GM19397 (cell line): ENCODE data around the gene SLC16A3.
"Not testable (repeated sequence)": the region's sequence is repeated elsewhere in the genome, so short reads cannot be mapped to it uniquely, and the experiment has no call there.

ENCODE experiments used
- ATAC-seq: cut with Tn5 transposase; IDR thresholded peaks from one replicate; pipeline ENCODE4 v1.9.1; 2021; ENCODE audit warnings: mild to moderate bottlenecking, moderate library complexity; ENCODE audit not compliant: unreplicated experiment

Gene SLC16A3

DNA sequence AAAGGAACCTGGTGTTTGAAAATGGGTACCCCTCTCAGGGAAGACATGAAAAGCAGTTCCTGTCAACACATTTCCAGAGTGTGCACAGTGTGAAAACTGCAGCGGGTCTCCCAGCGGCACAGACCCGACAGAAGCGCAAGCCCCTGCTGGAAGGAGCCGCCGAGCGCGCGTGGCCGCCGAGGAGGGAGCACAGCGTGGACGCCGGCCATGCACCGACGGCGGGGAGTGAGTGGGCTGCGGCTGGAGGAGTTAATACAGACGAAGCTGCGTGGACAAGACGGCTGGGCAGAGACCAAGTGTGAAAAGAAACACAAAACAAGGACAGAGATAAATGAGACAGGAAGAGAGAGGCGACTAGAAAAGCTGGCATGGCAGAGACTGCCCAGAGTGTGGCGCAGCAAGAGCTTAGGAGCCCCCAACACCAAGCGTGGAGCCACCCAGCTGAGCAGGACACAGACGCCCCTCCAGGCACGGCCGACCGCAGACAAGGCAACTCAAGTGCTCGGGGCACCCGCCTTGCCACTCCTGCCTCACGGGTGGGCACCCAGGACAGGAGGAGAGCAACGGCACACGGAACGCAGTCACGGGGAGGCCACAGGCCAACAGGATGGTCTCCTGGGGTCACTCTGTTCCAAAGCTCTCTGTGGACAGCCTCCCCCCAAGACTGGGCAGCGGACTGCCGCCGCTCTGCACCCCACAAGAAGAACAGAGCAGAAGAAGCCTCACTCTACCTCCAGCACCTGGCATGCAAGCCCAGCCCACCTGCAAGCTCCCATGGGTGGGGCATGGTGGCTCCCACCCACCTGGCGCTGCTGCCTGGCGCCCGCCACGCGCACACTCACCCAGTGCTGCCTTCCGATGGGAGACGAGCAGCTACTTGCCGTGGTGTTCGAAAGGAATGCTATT is 16.5 kb downstream of the SLC16A3 start:
- ATAC-seq, result no peak

DNA sequence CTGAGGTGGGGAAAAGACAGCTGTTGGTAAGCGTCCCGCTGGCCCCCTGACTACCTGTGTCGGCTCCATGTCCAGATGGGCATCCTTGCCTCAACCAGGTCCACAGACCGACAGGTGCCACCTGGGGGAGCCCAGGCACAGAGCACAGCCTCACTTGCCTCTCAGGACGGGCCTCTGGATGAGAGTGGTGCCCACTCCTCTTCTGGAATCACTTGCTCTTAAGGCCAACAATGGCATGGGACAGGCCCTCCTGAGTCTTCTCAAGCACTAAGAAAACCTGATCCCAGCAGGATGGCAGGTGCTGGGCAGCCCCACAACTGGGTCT is 17.2 kb downstream of the SLC16A3 start:
- no peak for ATAC-seq

DNA sequence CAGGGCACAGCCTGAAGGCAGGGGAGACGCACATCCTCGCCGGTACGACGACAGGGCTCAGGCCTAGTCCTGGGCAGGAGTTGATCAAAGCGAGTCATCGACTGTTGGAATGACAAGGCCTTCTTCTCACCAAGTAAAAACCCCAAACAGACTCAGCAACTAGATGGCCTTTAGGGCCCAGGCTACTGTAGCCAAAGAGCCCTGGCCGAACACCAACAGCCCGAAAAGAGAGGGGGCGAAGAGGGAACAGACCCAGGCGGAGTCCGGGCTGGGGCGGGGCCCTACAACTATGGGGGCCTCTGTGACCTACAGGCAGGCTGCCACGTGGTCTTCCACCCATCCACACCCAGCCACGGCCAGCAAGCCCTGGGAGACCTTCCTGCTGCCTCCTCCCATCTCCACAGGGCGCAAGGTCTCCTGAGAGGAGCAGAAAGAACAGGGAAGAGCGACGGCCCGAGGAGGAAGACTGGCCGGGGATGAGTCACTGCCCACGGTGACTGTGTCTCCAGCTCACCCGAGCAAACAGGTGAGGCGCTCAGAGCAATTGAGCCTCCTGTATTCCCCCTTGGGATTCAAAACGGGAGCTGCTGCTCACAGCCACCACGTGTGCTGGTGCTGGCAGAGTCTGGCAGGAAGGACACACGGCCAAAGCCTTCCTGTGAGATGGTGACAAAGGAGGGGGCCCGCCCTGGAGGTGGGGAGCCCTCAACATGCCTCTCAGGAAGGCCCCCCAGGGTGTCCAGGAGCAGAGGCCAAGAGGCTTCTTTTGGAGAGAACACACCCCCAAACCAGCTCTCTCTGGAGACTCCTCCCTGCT is 17.7 kb downstream of the SLC16A3 start:
- no peak for ATAC-seq

DNA sequence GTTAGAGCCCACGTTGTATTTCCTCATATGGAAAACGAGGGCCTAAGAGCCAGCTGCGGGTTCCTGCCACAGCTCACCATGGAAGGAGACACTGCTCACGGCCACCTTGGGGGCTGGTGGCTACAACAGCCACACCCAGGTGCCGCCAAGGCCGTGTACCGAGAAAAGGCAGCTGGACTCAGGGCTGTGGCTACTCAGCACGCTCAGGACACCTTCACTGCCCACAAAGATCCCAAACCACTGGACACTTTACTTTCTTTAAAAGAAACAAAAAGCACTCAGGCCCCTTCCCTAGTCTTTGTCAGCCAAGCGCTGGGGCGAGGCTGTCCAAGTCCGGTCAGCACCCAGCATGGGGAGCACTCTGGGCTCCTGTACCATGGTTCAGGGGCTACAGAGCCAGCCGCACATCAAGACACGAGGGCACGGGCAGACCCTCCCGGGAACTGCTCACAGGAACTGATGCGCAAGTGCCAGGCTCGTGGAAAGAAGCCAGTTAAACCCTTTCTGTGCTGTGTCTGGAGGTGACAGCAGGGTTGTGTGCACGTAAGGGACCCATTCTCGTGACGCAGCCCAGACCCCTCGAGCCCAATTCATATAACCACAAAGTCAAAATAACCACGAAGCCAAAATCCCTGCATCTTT is 18.5 kb downstream of the SLC16A3 start:
- ATAC-seq, result no peak

DNA sequence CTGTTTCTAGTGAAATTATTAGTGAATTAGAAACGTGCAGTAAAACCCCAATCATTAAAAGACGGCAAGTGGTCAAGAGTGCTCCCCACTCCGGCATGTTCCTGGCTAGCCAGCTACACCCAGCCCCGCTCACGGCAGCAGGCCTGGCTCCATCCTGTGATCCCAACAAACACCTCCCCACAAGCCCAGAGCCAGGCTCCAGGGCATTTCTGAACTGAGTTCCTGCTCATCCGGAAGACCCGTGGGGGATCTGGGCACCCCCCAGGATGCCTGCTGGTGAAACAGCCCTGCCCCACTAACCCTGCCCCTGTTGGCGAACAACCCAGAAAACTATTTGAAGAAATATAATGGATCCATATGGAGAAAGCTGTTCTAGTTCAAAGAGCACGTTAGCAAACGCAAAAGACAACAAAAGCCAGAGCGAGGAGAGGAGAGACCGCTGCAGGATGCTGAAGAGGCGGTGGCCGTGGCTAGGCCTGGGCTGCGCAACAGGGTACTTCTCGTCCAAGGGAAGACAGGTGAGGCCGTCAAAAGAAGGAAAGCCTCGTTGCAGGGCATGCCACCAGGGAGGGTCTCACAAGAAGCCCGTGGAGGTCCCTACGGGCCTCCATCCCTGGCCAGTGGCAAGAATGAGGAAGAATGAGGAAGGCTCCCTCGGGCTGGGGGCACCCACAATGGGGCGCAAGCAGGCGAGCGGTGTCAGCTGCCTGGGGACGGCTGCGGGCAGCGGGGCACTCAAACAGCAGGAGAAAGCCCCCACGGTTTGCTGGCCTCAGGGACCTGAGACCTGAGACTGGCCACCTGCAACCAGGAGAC is 19.2 kb downstream of the SLC16A3 start:
- no peak for ATAC-seq

DNA sequence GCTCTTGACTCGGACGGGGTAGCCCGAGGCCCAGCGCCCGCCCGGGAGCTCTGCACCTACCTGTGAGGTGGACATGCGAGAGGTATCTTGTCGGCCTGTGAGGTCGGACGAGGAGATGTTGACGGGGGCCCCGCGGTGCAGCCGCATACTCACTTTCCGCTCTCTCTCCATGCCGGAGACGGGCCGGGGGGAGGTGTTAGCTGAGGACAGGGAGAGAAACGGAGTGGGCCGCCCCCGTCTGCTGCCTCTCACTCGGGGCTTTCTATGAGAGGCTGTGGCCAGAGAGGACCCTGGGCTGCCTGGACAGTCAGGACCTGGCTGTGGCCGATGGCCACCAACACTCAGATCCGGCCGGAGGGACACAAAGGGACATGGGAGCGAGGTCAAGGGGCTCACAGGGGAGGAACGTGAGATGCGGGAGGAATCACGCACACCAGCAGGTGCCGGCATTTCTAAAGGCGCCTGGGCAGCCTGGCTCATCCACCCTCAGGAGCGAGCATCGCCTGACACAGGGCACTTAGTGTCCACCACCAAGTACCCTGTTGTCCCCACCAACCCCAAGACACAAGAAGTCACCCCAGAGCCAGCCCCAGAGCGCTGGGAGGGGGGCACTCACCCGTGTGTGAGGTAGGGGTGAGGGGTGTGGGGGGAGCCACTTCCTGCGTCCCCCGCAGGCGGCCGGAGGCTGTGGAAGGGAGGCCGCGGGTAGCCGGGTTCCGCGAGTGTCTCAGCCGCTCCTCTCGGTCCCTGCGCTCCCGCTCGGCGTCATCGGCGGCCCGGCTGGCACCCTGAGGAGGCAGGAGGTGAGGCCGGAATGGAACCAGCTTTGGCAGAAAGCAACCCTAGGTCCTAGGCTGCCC is 20.2 kb downstream of the SLC16A3 start:
- ATAC-seq, result no peak

DNA sequence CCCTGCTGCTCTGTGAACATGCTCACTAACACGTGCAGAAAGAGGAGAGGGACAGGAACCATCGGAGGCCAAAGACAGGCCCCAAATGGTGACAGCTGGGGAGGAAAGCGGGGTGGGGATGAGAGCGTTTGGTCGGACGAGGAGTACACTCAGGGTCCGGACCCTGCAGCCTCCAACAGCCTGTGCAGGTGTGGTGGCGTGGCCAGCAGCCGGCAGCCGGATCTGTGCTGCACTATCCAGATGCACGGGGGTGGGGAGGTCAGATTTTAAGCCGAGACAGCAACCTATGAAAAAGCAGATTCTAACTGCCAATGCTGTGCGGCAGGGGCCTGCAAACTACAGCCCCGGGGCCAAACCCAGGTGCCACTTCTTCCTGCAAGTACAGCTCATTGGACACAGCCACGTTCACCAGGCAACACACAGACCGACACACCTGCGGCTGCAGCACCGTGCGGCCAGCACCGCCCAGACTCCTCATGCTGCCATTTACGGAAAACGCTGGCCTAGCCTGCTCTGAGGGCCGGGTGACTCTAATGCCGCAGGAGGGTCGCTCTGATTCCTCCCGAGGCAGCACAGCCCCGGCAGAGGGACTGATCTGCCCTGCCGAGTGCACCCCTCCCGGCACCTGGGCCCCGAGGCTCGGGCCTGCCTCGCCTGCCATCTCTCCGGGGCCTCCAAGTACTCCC is 21.2 kb downstream of the SLC16A3 start:
- no peak for ATAC-seq

DNA sequence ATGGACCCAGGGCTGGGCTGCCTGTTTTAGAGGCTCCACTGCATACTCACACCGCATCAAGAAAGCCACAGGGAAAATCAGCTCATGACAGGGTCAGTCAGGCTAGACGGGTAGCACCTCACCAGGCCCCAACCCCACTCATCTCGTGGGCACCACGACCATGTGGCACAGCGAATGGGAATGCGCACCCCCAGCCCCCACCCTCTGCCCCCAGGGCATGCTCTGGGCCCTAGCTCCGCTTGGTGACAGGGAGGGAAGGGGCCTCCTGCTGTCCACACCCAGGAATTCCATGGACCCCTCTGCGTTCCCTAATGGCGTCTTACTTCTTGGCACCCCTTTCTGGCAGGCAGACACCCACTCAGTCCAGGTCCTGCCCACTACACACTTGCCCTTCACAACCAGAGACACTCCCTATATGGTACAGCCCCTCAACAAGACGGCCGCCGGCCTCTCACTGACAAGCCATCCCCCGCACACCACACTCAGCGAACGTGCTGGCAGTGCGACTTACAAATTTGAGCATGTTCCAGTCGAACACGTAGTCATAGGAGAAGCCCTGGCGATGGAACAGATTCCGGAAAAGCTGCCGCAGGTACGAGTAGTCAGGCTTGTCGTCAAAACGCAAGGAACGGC is 22.1 kb downstream of the SLC16A3 start:
- ATAC-seq, result no peak

DNA sequence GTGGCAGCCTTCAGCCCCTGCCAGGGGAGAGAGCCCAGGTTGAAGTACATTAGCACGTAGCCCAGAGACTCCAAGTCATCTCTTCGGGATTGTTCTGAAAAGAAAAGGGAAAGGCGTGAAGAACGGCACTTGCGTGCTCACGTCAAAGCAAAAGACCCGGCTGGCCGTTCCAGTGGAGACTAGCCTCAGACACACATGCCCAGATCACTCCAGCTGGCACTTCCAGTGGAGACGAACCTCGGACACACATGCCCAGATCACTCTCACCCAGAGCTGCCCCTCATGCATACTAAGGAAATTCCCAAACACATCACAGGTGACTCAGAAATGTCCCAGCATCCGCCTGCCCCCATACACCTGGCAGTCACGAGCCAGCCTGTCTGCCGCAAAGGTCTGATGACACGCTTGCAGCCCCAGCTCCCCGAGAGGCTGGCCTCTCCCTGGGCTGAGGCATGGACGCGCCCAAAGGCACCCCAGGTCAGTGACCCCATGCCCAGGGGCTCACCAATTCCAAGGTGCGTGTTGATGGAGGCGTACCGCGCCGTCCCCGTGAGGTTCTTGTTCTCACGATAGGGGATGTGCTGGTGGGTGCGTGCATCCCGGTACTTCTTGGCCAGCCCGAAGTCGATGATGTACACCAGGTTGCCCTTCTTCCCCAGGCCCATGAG is 23.8 kb downstream of the SLC16A3 start:
- no peak for ATAC-seq

DNA sequence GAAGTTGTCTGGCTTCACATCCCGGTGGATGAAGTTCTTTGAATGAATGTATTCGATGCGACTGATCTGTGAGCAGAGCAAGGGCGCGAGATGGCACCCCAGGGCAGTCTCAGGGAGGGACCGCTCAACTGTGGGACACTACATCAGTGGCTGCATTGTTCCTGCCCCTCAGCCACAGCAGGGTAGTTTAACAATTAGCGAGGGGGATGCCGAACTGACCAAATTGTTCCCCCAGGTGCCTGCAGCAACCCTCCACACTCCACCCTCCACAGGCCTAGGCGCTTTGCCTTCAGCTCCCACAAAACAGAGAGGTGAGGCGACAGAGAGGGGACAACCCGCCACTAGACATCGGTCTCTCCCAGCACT is 24.3 kb downstream of the SLC16A3 start:
- no peak for ATAC-seq

DNA sequence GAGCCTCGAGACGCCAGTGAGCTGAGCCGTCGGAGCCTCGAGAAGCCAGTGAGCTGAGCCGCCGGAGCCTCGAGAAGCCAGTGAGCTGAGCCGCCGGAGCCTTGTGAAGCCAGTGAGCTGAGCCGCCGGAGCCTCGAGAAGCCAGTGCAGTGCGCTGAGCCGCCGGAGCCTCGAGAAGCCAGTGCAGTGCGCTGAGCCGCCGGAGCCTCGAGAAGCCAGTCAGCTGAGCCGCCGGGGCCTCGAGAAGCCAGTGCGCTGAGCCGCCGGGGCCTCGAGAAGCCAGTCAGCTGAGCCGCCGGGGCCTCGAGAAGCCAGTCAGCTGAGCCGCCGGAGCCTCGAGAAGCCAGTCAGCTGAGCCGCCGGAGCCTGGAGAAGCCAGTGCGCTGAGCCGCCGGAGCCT is 25.3 kb downstream of the SLC16A3 start:
- ATAC-seq, result not testable (repeated sequence)

DNA sequence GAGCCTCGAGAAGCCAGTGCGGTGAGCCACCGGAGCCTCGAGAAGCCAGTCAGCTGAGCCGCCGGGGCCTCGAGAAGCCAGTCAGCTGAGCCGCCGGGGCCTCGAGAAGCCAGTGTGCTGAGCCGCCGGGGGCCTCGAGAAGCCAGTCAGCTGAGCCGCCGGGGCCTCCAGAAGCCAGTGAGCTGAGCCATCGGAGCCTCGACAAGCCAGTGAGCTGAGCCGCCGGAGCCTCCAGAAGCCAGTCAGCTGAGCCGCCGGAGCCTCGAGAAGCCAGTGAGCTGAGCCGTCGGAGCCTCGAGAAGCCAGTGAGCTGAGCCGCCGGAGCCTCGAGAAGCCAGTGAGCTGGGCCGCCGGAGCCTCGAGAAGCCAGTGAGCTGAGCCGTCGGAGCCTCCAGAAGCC is 25.9 kb downstream of the SLC16A3 start:
- not testable (repeated sequence) for ATAC-seq

DNA sequence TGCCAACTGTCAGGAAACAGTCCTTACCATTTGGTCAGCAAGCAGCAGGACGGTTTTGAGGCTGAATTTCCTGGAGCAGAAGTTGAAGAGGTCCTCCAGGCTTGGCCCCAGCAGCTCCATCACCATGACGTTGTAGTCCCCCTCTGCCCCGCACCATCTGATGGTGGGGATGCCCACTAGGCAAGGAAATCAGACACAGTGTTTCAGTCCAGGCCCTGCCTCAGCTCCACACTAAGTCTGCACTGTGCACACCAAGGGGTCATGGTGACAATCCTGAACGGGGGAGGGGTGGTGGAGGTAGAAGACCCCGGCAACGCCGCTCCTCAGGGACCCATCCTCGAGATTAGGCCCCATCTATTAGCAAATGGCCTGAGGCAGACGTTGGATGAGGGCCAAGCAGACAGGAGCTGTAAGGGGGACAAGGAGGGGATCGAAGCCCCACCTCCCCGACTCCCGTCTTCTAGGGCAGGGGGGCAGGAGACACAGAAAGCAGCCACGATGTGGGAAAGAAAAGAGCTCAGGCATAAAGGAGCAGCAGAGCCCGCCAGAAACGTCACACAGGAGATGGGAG is 26.6 kb downstream of the SLC16A3 start:
- ATAC-seq, result no peak

DNA sequence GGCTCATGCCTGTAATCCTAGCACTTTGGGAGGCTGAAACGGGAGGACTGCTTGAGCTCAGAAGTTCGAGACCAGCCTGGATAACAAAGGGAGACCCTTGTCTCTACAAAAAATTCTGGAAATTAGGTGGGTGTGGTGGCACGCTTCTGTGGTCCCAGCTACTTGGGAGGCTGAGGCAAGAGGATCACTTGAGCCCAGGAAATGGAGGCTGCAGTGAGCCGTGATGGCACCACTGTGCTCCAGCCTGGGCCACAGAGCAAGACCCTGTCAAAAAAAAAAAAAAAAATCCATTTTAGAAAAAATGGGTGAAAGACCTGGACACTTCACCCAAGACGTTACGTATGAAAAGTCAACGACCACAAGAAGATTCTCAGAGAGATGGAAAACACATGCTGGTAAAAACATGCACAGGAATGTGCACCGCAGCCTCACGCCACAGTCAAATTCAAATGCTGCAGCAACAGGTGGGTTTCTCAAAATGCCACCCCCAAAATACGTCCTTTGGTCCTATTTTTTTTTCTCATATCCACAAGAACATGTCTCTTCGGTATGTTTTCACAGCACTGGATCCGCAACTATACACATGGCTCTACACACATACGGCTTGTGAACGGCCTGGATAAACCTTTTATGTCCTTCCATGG is 27.5 kb downstream of the SLC16A3 start:
- no peak for ATAC-seq

DNA sequence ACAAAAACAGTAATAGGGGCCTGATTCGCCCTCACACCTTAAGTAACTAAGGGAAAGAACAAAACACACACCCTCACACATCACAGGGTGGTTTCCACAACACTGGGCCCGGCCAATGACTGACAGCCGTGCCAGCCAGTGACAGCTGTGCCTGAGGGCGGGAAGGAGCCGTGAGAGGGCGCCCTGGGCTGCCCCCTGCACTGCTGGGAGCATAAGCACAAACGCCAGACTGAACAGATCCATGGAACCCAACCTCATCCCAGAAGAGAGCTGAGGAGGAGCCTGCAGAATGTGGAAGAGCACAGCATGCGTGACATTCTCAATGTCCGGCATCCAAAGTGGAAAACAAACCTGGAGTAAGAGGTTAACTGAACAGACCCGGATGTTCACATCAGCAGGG is 28.6 kb downstream of the SLC16A3 start:
- no peak for ATAC-seq

DNA sequence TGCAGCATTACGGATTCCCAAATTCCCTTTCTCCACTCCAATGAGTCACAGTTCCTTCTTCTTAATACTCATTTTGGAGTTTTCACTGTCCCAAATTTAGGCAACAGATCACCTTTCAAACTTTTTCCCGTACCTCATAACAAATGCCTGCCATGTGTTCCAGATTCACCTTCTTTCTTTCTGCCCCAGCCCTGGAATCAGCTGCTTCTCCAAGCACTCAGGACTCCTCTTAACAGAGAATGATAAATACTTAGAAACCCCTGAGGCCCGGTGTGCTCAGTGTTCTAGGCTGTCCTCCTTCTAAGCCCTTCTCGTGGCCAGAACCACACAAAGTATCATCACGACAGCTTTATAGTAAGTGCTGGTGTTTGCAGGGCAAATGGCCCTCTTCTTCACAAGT is 29.7 kb downstream of the SLC16A3 start:
- ATAC-seq, result no peak
